Frontal cortex (tissue), 4 donors: ENCODE results near the gene TXNIP. TPM values are rescaled to one million over a fixed set of nuclear protein-coding genes. Genes with fewer than 3 reads are reported as not detected.

Experiments used
- DNase-seq, 2 donors: peaks; one replicate each; pipeline ENCODE4 v3.0.0; 2012; ENCODE audit warnings: low spot score in 2 of 2
- FAIRE-seq: peaks from 2 replicates; lab custom pipeline; 2012; peaks lifted over from hg19 to GRCh38; lab: Jason Lieb, UNC
- total RNA-seq: library from RNA; depleted of rRNA; stranded (reverse); fragments of >200 nt; gene quantifications from one replicate; pipeline ENCODE4 v1.2.3, GENCODE V29; 2014
- donor health status: control.
- donor health status: control.
- donor health status: control.

Gene TXNIP
- total RNA-seq, 1 donor from 2014 or later: 125 TPM

DNA sequence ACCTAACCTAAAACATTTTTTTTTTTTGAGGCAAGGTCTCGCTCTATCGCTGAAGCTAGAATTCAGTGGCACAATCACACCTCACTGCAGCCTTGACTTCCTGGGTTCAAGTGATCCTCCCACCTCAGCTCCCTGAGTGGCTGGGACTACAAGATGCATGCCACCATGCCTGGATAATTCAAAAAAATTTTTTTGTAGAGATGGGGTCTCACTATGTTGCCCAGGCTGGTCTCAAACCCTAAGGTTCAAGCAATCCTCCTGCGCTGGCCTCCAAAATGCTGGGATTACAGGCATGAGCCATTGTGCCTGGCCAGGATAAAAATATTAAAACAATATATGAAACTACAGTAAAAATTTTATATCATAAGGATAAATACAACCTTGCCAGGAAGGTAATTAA lies 43.5 kb downstream of the TXNIP start:
- DNase-seq: no peak
- FAIRE-seq: no peak

DNA sequence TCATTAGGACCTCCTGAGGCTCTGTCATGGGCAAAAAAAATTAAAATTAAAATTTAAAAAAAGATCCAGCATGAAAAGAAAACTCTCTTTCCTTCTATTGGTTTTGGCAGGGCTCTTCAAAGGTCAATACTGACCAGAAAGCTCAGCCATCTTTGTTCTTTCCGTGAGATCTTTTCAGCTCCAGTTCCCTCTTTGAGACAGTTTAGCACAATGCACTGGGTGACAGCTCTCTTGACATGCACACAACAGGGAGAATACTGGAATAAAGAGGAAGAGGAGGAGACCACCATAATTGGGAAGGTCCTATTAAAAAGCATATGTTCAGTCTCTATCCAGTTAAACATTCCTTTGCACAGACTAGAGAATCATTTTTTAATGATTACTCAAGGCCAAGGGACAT lies 44.9 kb downstream of the TXNIP start:
- no peak for FAIRE-seq

DNA sequence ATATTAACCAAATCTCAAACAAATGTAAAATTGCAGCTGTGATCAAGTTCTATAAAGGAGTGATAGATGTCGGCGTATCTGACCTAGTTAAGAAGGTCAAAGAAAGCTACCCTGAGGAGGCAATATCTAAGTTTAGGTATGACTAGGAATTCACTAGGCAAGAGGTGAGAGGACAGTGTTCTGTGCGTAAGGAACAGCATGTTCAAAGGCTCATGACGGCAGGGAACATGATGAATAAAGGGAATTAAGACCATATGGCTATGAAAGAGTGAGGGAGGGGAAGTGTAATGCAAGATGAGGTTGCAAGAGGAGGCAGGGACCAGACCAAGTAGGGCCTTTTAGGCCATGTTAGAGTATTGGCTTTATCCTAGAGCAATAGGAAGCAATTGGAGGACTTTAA lies 47.2 kb downstream of the TXNIP start:
- no peak for DNase-seq
- FAIRE-seq: no peak

More for the DNA sequence above, 44.9 kb downstream of the TXNIP start:
- DNase-seq: no peak

DNA sequence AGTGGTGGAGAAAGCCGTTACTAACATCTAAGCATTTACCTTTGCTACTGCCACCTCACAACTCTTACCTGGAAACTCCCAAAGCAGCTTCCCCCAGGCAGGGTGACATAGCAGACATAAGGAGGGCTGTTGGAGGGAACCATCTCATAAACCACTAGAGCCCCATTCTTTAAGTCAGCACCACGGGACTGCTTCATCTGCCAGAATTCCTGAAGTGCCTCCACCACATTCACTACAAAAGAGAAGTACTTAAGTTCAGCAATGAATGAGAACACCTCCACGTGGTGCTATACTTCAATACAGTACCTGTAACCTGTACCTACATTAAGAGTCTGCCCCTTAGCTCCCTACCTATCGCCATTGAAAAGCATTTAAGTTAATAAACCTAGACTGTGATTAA lies 48.8 kb downstream of the TXNIP start:
- FAIRE-seq (no peak), DNase-seq (no peak)

DNA sequence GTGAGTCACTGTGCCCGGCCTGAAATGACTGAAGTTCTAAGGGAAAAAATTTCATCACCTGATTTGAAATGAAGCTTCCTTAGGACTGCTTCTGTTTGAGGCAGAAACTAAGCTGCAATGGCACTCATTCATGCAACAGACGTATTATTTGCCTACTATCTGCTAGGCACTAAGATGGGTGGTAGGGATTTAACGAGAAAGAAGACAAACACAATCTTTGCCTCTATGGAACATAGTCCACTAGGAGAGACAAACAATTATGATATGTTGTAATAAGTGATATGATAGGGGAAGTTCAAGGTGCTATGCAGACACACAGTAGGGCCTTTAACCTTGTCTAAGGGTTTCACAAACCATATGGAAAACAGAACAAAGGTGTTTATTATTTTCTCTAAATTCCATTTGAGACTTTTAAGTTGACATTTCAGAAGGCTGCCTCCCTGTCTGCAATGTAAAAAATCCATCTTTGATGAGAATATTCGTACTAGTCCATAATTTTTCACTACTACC lies 49.8 kb downstream of the TXNIP start:
- DNase-seq (no peak), FAIRE-seq (no peak)

DNA sequence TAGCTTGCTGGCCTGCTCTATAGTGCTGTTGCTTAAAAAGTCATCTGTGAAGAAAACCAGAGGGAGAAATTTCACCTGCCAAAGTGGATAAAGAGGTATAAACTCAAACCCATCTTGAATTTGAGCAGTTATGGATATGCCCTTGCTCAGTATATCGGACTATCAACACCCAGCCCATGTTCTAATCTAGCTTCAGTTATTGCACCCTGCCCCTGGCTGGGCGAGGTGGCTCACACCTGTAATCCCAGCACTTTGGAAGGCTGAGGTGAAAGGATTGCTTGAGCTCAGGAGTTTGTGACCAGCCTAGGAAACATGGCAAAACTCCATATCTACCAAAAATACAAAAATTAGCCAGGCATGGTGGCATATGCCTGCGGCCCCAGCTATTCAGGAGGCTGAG lies 51.8 kb downstream of the TXNIP start:
- FAIRE-seq (no peak), DNase-seq (no peak)

DNA sequence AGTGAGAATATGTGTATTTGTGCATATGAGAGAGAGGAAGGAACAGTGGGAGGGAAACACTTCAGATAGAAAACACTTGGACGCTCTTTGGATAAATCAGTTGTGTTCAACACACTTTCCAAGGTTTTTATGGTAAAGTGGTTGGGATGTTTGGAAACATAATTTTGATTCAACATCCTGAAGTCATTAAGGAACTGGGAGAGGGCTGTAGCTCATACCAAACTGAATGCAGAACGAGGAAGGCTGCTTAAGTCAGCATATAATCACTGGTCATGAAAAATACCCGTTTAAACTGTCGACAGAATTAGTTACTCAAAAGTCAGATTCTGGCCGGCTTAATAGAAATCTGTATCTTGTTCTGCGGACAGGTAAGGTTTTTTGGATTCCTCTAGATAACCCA lies 53.5 kb downstream of the TXNIP start:
- FAIRE-seq (no peak), DNase-seq (no peak)

Other genes with a start within 250 kb of the TXNIP start
- gene RNF115, start 172.5 kb downstream of the TXNIP start, total RNA-seq: 26.5 TPM
- 30.6 TPM for gene POLR3C, start 172.4 kb downstream of the TXNIP start, total RNA-seq
- 2.4 TPM for gene NUDT17, start 150.9 kb downstream of the TXNIP start, total RNA-seq
- gene PIAS3, start 137.5 kb downstream of the TXNIP start, total RNA-seq: 6.1 TPM
- 0.82 TPM for gene ANKRD35, start 110.7 kb downstream of the TXNIP start, total RNA-seq
- 0.82 TPM for gene ITGA10, start 86.5 kb downstream of the TXNIP start, total RNA-seq
- gene PEX11B, start 77.9 kb downstream of the TXNIP start, total RNA-seq: 35.5 TPM
- 81.1 TPM for gene RBM8A, start 69.1 kb downstream of the TXNIP start, total RNA-seq
- 17.1 TPM for gene LIX1L, start 38.6 kb downstream of the TXNIP start, total RNA-seq
- gene ANKRD34A, start 32.0 kb downstream of the TXNIP start, total RNA-seq: 1.6 TPM
- 14.7 TPM for gene POLR3GL, start 31.9 kb downstream of the TXNIP start, total RNA-seq
- not detected for gene HJV, start 25.2 kb upstream of the TXNIP start, total RNA-seq
- 0.41 TPM for gene NBPF10, start 148.2 kb upstream of the TXNIP start, total RNA-seq
- 8.6 TPM for gene NOTCH2NLA, start 232.4 kb upstream of the TXNIP start, total RNA-seq